Smooth muscle cell (in vitro differentiated cells): ENCODE results near the gene MGLL. TPM values are rescaled to one million over a fixed set of nuclear protein-coding genes. Genes with fewer than 3 reads are reported as not detected.

ENCODE experiments used
- DNase-seq: peaks from one replicate; lab custom pipeline; 2025; ENCODE audit not compliant: unreplicated experiment; lab: John Stamatoyannopoulos, UW
- H2AFZ ChIP-seq: fragments of 200-600 bp; sonication (generic); 2 replicates; pipeline ENCODE4 v1.6.0; 2016; ENCODE audit warnings: antibody characterized with exemption, low read depth, mild to moderate bottlenecking
- H3F3A ChIP-seq: fragments of 200-600 bp; sonication (generic); 2 replicates; pipeline ENCODE4 v1.6.0; 2017; ENCODE audit warnings: antibody characterized with exemption, low read depth
- H3K27ac ChIP-seq: fragments of 200-600 bp; sonication (generic); 2 replicates; pipeline ENCODE4 v1.5.1; 2016; ENCODE audit warnings: low read depth, mild to moderate bottlenecking
- H3K27me3 ChIP-seq: fragments of 200-600 bp; sonication (generic); 2 replicates; pipeline ENCODE4 v1.6.1; 2016; ENCODE audit warnings: low read depth, mild to moderate bottlenecking
- H3K36me3 ChIP-seq: fragments of 200-600 bp; sonication (generic); 2 replicates; pipeline ENCODE4 v1.5.1; 2016; ENCODE audit warnings: low read depth
- H3K4me1 ChIP-seq: fragments of 200-600 bp; sonication (generic); 2 replicates; pipeline ENCODE4 v1.5.1; 2016; ENCODE audit warnings: low read depth
- H3K4me2 ChIP-seq: fragments of 200-600 bp; sonication (generic); 2 replicates; pipeline ENCODE4 v1.6.0; 2016; ENCODE audit warnings: mild to moderate bottlenecking
- H3K4me3 ChIP-seq: fragments of 200-600 bp; sonication (generic); 2 replicates; pipeline ENCODE4 v1.5.1; 2016; ENCODE audit warnings: mild to moderate bottlenecking
- H3K79me2 ChIP-seq: fragments of 200-600 bp; sonication (generic); 2 replicates; pipeline ENCODE4 v1.6.0; 2016; ENCODE audit warnings: low read depth, mild to moderate bottlenecking
- H3K9ac ChIP-seq: fragments of 200-600 bp; sonication (generic); 2 replicates; pipeline ENCODE4 v1.6.0; 2016; ENCODE audit warnings: low read depth
- H3K9me3 ChIP-seq: fragments of 200-600 bp; sonication (generic); replicated peaks from 2 replicates; pipeline ENCODE4 v1.5.1; 2016; ENCODE audit warnings: low read depth
- H4K20me1 ChIP-seq: fragments of 200-600 bp; sonication (generic); 2 replicates; pipeline ENCODE4 v1.6.0; 2016; ENCODE audit warnings: low read depth
- WGBS: methylation state at CpG from one replicate; pipeline ENCODE4 v1.1.7; 2016; ENCODE audit warnings: low lambda C conversion rate; 5-methylcytosine and 5-hydroxymethylcytosine counted together
- polyA plus RNA-seq: library from polyadenylated mRNA; unstranded; fragments of >200 nt; fragmentation: Nextera tagmentation; extraction: Ambion mirVana; gene quantifications from 2 replicates; pipeline ENCODE4 v1.2.1, GENCODE V29; 2016
- total RNA-seq: library from RNA; depleted of rRNA; stranded (reverse); fragments of >200 nt; gene quantifications from 2 replicates; pipeline ENCODE4 v1.2.3, GENCODE V29; 2014
- TF ChIP-seq, protein P1 (sequence below): fragments of 200-600 bp; sonication (generic); IDR thresholded peaks from 2 replicates; pipeline ENCODE4 v1.5.1; 2017; ENCODE audit warnings: borderline replicate concordance, mild to moderate bottlenecking, antibody characterized with exemption; ENCODE audit not compliant: insufficient read depth, poor library complexity, severe bottlenecking

Gene MGLL
- total and polyA plus RNA-seq, 2 experiments from 2014 or later: 13.6 to 22.5 TPM

- 89% methylated on average over 3 of the region's 3 CpGs for WGBS
- Histone ChIP-seq H4K20me1 (no peaks in the 10 kb centered on the region), H3K4me3 (no peak overlapping the region), H3F3A (no peaks in the 10 kb centered on the region), H3K27ac (no peak overlapping the region), H3K4me2 (no peak overlapping the region), H3K79me2 (no peaks in the 10 kb centered on the region), H3K36me3 (no peaks in the 10 kb centered on the region), H3K9me3 (no peaks in the 10 kb centered on the region), H3K9ac (no peak overlapping the region), H2AFZ (no peak overlapping the region), H3K27me3 (no peaks in the 10 kb centered on the region), H3K4me1 (peaks cover 5% of the 10 kb centered on the region)
- no peak for DNase-seq
- TF ChIP-seq, protein P1, sequence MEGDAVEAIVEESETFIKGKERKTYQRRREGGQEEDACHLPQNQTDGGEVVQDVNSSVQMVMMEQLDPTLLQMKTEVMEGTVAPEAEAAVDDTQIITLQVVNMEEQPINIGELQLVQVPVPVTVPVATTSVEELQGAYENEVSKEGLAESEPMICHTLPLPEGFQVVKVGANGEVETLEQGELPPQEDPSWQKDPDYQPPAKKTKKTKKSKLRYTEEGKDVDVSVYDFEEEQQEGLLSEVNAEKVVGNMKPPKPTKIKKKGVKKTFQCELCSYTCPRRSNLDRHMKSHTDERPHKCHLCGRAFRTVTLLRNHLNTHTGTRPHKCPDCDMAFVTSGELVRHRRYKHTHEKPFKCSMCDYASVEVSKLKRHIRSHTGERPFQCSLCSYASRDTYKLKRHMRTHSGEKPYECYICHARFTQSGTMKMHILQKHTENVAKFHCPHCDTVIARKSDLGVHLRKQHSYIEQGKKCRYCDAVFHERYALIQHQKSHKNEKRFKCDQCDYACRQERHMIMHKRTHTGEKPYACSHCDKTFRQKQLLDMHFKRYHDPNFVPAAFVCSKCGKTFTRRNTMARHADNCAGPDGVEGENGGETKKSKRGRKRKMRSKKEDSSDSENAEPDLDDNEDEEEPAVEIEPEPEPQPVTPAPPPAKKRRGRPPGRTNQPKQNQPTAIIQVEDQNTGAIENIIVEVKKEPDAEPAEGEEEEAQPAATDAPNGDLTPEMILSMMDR: no peak
These were observed 95.4 kb downstream of the MGLL start for GRCh38 chr3:127726894-127727293.

- Histone ChIP-seq H3K4me1 (no peaks in the 10 kb centered on the region), H3K27ac (no peak overlapping the region), H3K79me2 (no peaks in the 10 kb centered on the region), H3K4me3 (no peak overlapping the region), H4K20me1 (no peaks in the 10 kb centered on the region), H3K36me3 (no peaks in the 10 kb centered on the region), H3K9me3 (no peaks in the 10 kb centered on the region), H3K9ac (no peak overlapping the region), H3K4me2 (no peak overlapping the region), H3K27me3 (no peaks in the 10 kb centered on the region), H2AFZ (no peak overlapping the region), H3F3A (no peaks in the 10 kb centered on the region)
- 74% methylated on average over 10 of the region's 11 CpGs for WGBS
- no peak for DNase-seq
- TF ChIP-seq, protein P1: no peak
These were observed 99.2 kb downstream of the MGLL start for GRCh38 chr3:127723011-127723567.

GRCh38 chr3:127722091-127722784 lies 100.1 kb downstream of the MGLL start:
- Histone ChIP-seq H3K79me2 (no peaks in the 10 kb centered on the region), H3K4me2 (no peak overlapping the region), H3K36me3 (no peaks in the 10 kb centered on the region), H3F3A (no peaks in the 10 kb centered on the region), H3K9ac (no peak overlapping the region), H3K27ac (no peak overlapping the region), H3K27me3 (no peaks in the 10 kb centered on the region), H4K20me1 (no peaks in the 10 kb centered on the region), H3K4me1 (no peaks in the 10 kb centered on the region), H3K4me3 (no peak overlapping the region), H2AFZ (no peak overlapping the region), H3K9me3 (no peaks in the 10 kb centered on the region)
- 68% methylated on average over 13 of the region's 13 CpGs for WGBS
- no peak for DNase-seq
- TF ChIP-seq, protein P1: no peak
